ENCODE data around the gene ULK4.

DNA sequence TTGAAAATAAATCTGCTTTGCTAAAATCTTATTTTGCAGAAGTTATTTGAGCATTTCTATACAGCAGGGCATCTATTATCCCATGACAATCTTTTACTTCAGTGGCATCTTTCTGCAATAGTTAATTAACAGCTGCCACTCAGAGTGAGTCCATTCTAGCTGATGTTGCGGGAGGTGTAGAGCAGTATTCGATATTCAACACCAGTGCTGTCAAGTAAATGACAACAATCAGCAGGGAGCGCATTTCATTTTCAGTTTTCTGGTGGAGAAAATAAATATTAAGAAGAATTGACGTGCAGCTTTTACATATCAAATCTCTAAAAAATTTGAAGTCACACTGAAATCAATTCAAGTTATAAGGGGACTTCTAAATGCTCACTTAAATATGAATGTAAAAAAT lies 476.4 kb downstream of the ULK4 start:
- no peak for TF ChIP-seq HDAC2 (IDR thresholded peaks at IDR 0.05; ENCODE audit: borderline replicate concordance in 1 of 2, low read depth in 2 of 2, low read length in 2 of 2)
- no peak for TF ChIP-seq CTCF (IDR thresholded peaks at IDR 0.05; ENCODE audit: control extremely low read depth in 1 of 3, insufficient read depth in 1 of 3, low read depth in 1 of 3, low read length in 3 of 3)
- no peak for TF ChIP-seq MAFK (IDR thresholded peaks at IDR 0.05; ENCODE audit: low read depth, low read length)
- no peak for TF ChIP-seq TCF12 (IDR thresholded peaks at IDR 0.05; ENCODE audit: low read depth, low read length)

Data from H1 (cell line).